Measurements from ENCODE around the gene PABPN1L.

Gene PABPN1L

DNA sequence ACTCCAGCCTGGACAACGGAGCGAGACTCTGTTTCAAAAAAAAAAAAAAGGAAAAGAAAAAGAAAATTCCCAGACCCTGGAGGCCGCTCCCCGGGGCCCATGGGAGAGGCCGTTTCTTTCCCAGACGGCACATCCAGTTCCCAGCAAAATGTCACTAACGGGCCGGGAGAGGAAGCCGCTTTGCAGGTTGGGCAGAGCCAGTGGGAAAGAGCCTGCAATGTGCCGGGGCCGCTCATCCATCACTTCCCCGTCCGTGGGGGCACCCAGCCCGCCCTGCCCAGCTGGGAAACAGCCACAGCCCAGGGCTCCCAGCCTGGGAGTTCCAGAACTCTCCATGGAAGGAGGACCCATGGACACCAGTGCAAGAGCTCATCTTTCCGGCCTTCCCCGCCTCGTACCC lies 41.8 kb upstream of the PABPN1L start:
- Histone ChIP-seq H3K4me3 (ENCODE audit: low read length) (no peak overlapping the region), H3K27me3 (ENCODE audit: insufficient read depth, low read length, poor library complexity) (no peaks in the 10 kb centered on the region), H3K9ac (ENCODE audit: low read length) (no peak overlapping the region), H3K4me1 (ENCODE audit: control insufficient read depth, low read depth, low read length) (no peaks in the 10 kb centered on the region), H3K4ac (ENCODE audit: low read depth, low read length) (no peak overlapping the region), H3K18ac (ENCODE audit: low read length) (no peak overlapping the region), H3K36me3 (ENCODE audit: control insufficient read depth, insufficient read depth, low read length) (no peaks in the 10 kb centered on the region), H3K79me1 (ENCODE audit: low read length) (no peaks in the 10 kb centered on the region), H3K4me2 (ENCODE audit: low read length) (no peak overlapping the region), H4K8ac (ENCODE audit: low read depth, low read length) (no peak overlapping the region), H2BK5ac (ENCODE audit: low read length) (no peak overlapping the region), H2AK5ac (ENCODE audit: low read length) (no peak overlapping the region), H2BK15ac (replicated peaks; ENCODE audit: low read depth) (no peak overlapping the region), H3K27ac (ENCODE audit: low read depth, low read length) (no peak overlapping the region), H4K5ac (ENCODE audit: low read length) (no peak overlapping the region), H3K23ac (ENCODE audit: low read length) (no peak overlapping the region), H3K79me2 (ENCODE audit: control insufficient read depth, insufficient read depth, low read length) (no peaks in the 10 kb centered on the region), H3K56ac (ENCODE audit: low read length) (no peak overlapping the region), H2BK120ac (ENCODE audit: low read depth, low read length) (no peak overlapping the region)
- no CpG with 5 or more reads among the region's 17 CpGs for WGBS (ENCODE audit: extremely low coverage, insufficient coverage, low lambda C conversion rate)
- no peak for DNase-seq

DNA sequence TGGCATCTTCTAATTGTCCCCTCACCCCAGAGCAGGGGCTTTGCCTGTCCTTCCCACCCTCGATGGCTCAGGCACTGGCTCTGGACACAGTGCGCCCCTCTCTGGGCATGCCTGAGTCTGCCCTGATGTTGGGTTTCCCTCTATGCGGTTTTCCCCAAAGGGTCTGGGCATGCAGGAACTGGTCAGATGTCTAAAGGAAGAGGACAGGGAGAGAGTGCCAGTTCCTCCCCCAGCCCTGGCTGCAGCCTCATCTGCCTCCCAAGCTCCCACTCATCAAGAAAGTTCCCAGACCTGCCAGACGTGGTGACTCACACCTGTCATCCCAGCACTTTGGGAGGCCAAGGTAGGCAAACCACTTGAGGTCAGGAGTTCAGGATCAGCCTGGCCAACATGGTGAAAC lies 41.3 kb upstream of the PABPN1L start:
- Histone ChIP-seq H3K79me2 (ENCODE audit: control insufficient read depth, insufficient read depth, low read length) (no peaks in the 10 kb centered on the region), H3K4me3 (ENCODE audit: low read length) (no peak overlapping the region), H3K4me2 (ENCODE audit: low read length) (no peak overlapping the region), H3K56ac (ENCODE audit: low read length) (no peak overlapping the region), H3K27ac (ENCODE audit: low read depth, low read length) (no peak overlapping the region), H2BK5ac (ENCODE audit: low read length) (no peak overlapping the region), H3K79me1 (ENCODE audit: low read length) (no peaks in the 10 kb centered on the region), H3K36me3 (ENCODE audit: control insufficient read depth, insufficient read depth, low read length) (no peaks in the 10 kb centered on the region), H3K27me3 (ENCODE audit: insufficient read depth, low read length, poor library complexity) (no peaks in the 10 kb centered on the region), H2BK120ac (ENCODE audit: low read depth, low read length) (no peak overlapping the region), H3K4me1 (ENCODE audit: control insufficient read depth, low read depth, low read length) (no peaks in the 10 kb centered on the region), H4K5ac (ENCODE audit: low read length) (no peak overlapping the region), H2BK15ac (replicated peaks; ENCODE audit: low read depth) (no peak overlapping the region), H3K9ac (ENCODE audit: low read length) (no peak overlapping the region), H3K23ac (ENCODE audit: low read length) (no peak overlapping the region), H3K18ac (ENCODE audit: low read length) (no peak overlapping the region), H2AK5ac (ENCODE audit: low read length) (no peak overlapping the region), H3K4ac (ENCODE audit: low read depth, low read length) (no peak overlapping the region), H4K8ac (ENCODE audit: low read depth, low read length) (no peak overlapping the region)
- no CpG with 5 or more reads among the region's 4 CpGs for WGBS (ENCODE audit: extremely low coverage, insufficient coverage, low lambda C conversion rate)
- no peak for DNase-seq

DNA sequence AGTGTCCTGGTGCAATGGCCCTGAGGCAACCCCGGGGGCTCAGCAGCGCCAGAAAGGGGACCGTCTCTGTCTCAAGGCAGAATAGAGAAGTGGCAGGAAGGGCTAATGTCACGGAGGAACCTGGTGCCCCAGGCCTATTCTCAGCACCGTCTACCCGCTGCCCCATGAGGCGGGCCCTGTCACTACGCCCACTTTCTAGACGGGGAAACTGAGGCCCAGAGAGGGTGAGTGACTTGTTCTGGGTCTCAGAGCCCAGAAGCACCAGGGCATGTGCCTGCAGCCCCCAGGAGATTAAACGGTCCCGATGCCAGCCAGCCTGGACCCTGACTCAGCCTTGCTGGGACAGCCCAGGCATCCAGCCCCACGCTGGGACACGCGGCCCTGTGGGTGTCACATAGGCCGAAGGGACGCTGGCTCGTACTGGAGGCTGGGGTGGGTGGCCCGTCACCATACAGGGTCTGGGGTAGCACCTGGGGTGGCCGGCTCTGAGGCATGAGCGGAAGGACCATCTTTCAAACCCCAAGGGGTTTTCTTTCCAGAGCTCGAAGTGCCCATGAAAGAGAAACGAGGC lies 40.2 kb upstream of the PABPN1L start:
- no peak overlapping the region for H3K9ac ChIP-seq (ENCODE audit: low read length)
- H2BK15ac ChIP-seq (replicated peaks; ENCODE audit: low read depth), result no peak overlapping the region
- H3K4ac ChIP-seq (ENCODE audit: low read depth, low read length), result no peak overlapping the region
- H3K79me2 ChIP-seq (ENCODE audit: control insufficient read depth, insufficient read depth, low read length), result no peaks in the 10 kb centered on the region
- no peaks in the 10 kb centered on the region for H3K27me3 ChIP-seq (ENCODE audit: insufficient read depth, low read length, poor library complexity)
- no peaks in the 10 kb centered on the region for H3K79me1 ChIP-seq (ENCODE audit: low read length)
- no peak overlapping the region for H3K23ac ChIP-seq (ENCODE audit: low read length)
- H3K4me3 ChIP-seq (ENCODE audit: low read length), result no peak overlapping the region
- H3K56ac ChIP-seq (ENCODE audit: low read length), result no peak overlapping the region
- no peak for DNase-seq
- WGBS (ENCODE audit: extremely low coverage, insufficient coverage, low lambda C conversion rate), result no CpG with 5 or more reads among the region's 22 CpGs
- H3K27ac ChIP-seq (ENCODE audit: low read depth, low read length), result no peak overlapping the region
- H4K5ac ChIP-seq (ENCODE audit: low read length), result no peak overlapping the region
- no peak overlapping the region for H2BK120ac ChIP-seq (ENCODE audit: low read depth, low read length)
- H3K36me3 ChIP-seq (ENCODE audit: control insufficient read depth, insufficient read depth, low read length), result no peaks in the 10 kb centered on the region
- H3K4me2 ChIP-seq (ENCODE audit: low read length), result no peak overlapping the region
- H3K18ac ChIP-seq (ENCODE audit: low read length), result no peak overlapping the region
- H4K8ac ChIP-seq (ENCODE audit: low read depth, low read length), result no peak overlapping the region
- H3K4me1 ChIP-seq (ENCODE audit: control insufficient read depth, low read depth, low read length), result no peaks in the 10 kb centered on the region
- no peak overlapping the region for H2AK5ac ChIP-seq (ENCODE audit: low read length)
- no peak overlapping the region for H2BK5ac ChIP-seq (ENCODE audit: low read length)

DNA sequence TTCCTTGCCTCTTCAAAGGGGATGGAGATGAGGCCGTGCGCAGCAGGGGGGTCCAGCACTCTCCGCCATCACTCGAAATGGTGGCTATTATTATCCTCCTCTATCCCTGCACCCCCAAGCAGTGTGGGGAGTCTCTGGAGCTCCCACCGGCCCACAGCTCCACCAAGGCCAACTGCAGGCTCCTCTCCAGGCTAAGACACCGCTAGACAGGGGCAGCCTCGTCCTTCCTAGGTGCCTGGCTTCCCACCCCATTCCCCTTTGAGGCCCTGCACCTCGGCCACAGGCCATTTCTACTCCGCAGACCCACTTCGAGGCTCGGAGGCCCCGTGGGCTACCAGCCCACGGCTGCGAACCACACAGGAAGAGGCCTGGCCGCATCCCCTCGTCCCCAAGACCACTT lies 39.6 kb upstream of the PABPN1L start:
- no peak overlapping the region for H3K27ac ChIP-seq (ENCODE audit: low read depth, low read length)
- DNase-seq, result no peak
- no peak overlapping the region for H2BK5ac ChIP-seq (ENCODE audit: low read length)
- H3K79me1 ChIP-seq (ENCODE audit: low read length), result no peaks in the 10 kb centered on the region
- no peak overlapping the region for H3K56ac ChIP-seq (ENCODE audit: low read length)
- H3K4me2 ChIP-seq (ENCODE audit: low read length), result no peak overlapping the region
- no peaks in the 10 kb centered on the region for H3K79me2 ChIP-seq (ENCODE audit: control insufficient read depth, insufficient read depth, low read length)
- no peak overlapping the region for H4K5ac ChIP-seq (ENCODE audit: low read length)
- H2BK15ac ChIP-seq (replicated peaks; ENCODE audit: low read depth), result no peak overlapping the region
- WGBS (ENCODE audit: extremely low coverage, insufficient coverage, low lambda C conversion rate), result no CpG with 5 or more reads among the region's 16 CpGs
- H3K27me3 ChIP-seq (ENCODE audit: insufficient read depth, low read length, poor library complexity), result no peaks in the 10 kb centered on the region
- no peak overlapping the region for H3K18ac ChIP-seq (ENCODE audit: low read length)
- H3K4me3 ChIP-seq (ENCODE audit: low read length), result no peak overlapping the region
- no peaks in the 10 kb centered on the region for H3K4me1 ChIP-seq (ENCODE audit: control insufficient read depth, low read depth, low read length)
- H3K4ac ChIP-seq (ENCODE audit: low read depth, low read length), result no peak overlapping the region
- H4K8ac ChIP-seq (ENCODE audit: low read depth, low read length), result no peak overlapping the region
- H3K36me3 ChIP-seq (ENCODE audit: control insufficient read depth, insufficient read depth, low read length), result no peaks in the 10 kb centered on the region
- no peak overlapping the region for H2BK120ac ChIP-seq (ENCODE audit: low read depth, low read length)
- no peak overlapping the region for H3K9ac ChIP-seq (ENCODE audit: low read length)
- H3K23ac ChIP-seq (ENCODE audit: low read length), result no peak overlapping the region
- no peak overlapping the region for H2AK5ac ChIP-seq (ENCODE audit: low read length)

DNA sequence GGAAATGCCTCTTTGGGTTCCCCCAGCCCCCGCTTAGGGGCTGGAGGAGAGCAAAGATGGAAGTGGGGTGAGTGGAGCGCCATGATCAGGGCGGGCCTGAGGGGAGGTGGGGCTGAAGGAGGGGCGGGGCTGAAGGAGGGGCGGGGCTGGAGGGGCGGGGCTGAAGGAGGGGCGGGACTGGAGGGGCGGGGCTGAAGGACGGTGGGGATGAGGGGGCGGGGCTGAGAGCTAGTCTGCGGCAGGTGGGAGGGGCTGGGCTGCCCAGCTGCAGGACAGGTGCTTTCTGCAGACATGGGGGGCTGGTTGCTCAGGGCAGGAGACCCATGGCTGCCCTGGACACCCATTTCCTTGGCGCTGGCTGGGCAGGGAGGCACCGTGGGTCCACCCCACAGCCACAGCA lies 39.1 kb upstream of the PABPN1L start:
- H3K27me3 ChIP-seq (ENCODE audit: insufficient read depth, low read length, poor library complexity), result no peaks in the 10 kb centered on the region
- no peak overlapping the region for H2BK15ac ChIP-seq (replicated peaks; ENCODE audit: low read depth)
- H3K23ac ChIP-seq (ENCODE audit: low read length), result no peak overlapping the region
- WGBS (ENCODE audit: extremely low coverage, insufficient coverage, low lambda C conversion rate), result no CpG with 5 or more reads among the region's 13 CpGs
- H3K4me2 ChIP-seq (ENCODE audit: low read length), result no peak overlapping the region
- no peaks in the 10 kb centered on the region for H3K36me3 ChIP-seq (ENCODE audit: control insufficient read depth, insufficient read depth, low read length)
- no peak overlapping the region for H3K18ac ChIP-seq (ENCODE audit: low read length)
- no peak overlapping the region for H3K4me3 ChIP-seq (ENCODE audit: low read length)
- H4K8ac ChIP-seq (ENCODE audit: low read depth, low read length), result no peak overlapping the region
- no peak overlapping the region for H2AK5ac ChIP-seq (ENCODE audit: low read length)
- no peak overlapping the region for H2BK5ac ChIP-seq (ENCODE audit: low read length)
- H3K4me1 ChIP-seq (ENCODE audit: control insufficient read depth, low read depth, low read length), result no peaks in the 10 kb centered on the region
- H4K5ac ChIP-seq (ENCODE audit: low read length), result no peak overlapping the region
- DNase-seq, result peak; percentile 34
- H3K56ac ChIP-seq (ENCODE audit: low read length), result no peak overlapping the region
- no peak overlapping the region for H2BK120ac ChIP-seq (ENCODE audit: low read depth, low read length)
- no peak overlapping the region for H3K4ac ChIP-seq (ENCODE audit: low read depth, low read length)
- no peak overlapping the region for H3K9ac ChIP-seq (ENCODE audit: low read length)
- H3K27ac ChIP-seq (ENCODE audit: low read depth, low read length), result no peak overlapping the region
- H3K79me1 ChIP-seq (ENCODE audit: low read length), result no peaks in the 10 kb centered on the region
- H3K79me2 ChIP-seq (ENCODE audit: control insufficient read depth, insufficient read depth, low read length), result no peaks in the 10 kb centered on the region

DNA sequence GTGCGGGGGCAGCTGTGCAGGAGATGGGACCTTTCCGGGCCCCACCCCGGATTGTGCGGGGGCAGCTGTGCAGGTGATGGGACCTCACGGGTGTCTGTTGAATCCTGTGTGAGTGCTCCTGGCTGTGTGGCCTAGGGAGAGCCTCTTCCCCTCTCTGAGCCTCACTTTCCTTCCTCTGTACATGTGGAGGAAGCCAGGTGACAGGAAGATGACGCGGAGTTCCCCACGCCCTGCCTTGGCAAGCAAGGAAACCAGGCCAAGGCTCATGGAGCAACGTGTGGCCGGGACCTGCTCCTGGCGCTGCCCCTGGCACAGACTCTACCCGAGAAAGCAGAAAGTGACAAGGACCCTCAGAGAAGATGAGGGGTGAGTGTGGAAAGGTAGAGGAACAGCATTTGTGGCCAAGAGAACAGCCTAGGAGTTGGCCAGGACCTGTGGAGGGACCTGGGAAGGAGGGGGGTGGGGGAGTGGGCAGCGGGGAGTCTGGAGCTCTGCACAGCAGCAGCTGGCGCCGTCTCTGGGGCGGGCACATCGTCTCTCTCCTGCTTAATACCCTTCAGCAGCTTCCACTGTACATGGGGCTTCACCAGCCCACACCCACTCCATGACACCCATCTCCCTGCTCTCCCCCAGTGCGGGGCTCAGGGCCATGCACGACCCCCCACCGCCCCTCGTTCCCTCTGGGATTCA lies 38.4 kb upstream of the PABPN1L start:
- WGBS (ENCODE audit: extremely low coverage, insufficient coverage, low lambda C conversion rate), result no CpG with 5 or more reads among the region's 21 CpGs

More for the DNA sequence above, 38.4 kb upstream of the PABPN1L start:
- H2BK15ac ChIP-seq (replicated peaks; ENCODE audit: low read depth), result no peak overlapping the region
- no peak overlapping the region for H3K56ac ChIP-seq (ENCODE audit: low read length)
- H2BK120ac ChIP-seq (ENCODE audit: low read depth, low read length), result no peak overlapping the region
- no peak overlapping the region for H4K5ac ChIP-seq (ENCODE audit: low read length)
- no peak overlapping the region for H4K8ac ChIP-seq (ENCODE audit: low read depth, low read length)
- DNase-seq, result no peak
- H3K4me1 ChIP-seq (ENCODE audit: control insufficient read depth, low read depth, low read length), result no peaks in the 10 kb centered on the region
- H3K4me3 ChIP-seq (ENCODE audit: low read length), result no peak overlapping the region
- no peak overlapping the region for H3K4me2 ChIP-seq (ENCODE audit: low read length)
- no peak overlapping the region for H3K27ac ChIP-seq (ENCODE audit: low read depth, low read length)
- H2BK5ac ChIP-seq (ENCODE audit: low read length), result no peak overlapping the region
- H3K23ac ChIP-seq (ENCODE audit: low read length), result no peak overlapping the region
- H3K36me3 ChIP-seq (ENCODE audit: control insufficient read depth, insufficient read depth, low read length), result no peaks in the 10 kb centered on the region
- no peak overlapping the region for H3K18ac ChIP-seq (ENCODE audit: low read length)
- H3K4ac ChIP-seq (ENCODE audit: low read depth, low read length), result no peak overlapping the region
- no peak overlapping the region for H2AK5ac ChIP-seq (ENCODE audit: low read length)
- no peaks in the 10 kb centered on the region for H3K79me2 ChIP-seq (ENCODE audit: control insufficient read depth, insufficient read depth, low read length)
- no peaks in the 10 kb centered on the region for H3K27me3 ChIP-seq (ENCODE audit: insufficient read depth, low read length, poor library complexity)
- no peaks in the 10 kb centered on the region for H3K79me1 ChIP-seq (ENCODE audit: low read length)
- no peak overlapping the region for H3K9ac ChIP-seq (ENCODE audit: low read length)

Measured in mesendoderm (in vitro differentiated cells).